DND-41 (cell line): ENCODE data around the gene CXCR2.

ENCODE experiments used
- CTCF ChIP-seq: IDR thresholded peaks from 2 replicates; pipeline ENCODE4 v1.5.1; 2012; ENCODE audit warnings: borderline replicate concordance, low read length, moderate library complexity, mild to moderate bottlenecking; ENCODE audit not compliant: poor library complexity, severe bottlenecking; ENCODE audit errors: extremely low read depth
- EZH2 ChIP-seq: IDR thresholded peaks from 3 replicates; pipeline ENCODE4 v1.6.1; 2012; ENCODE audit warnings: borderline replicate concordance, low read depth, mild to moderate bottlenecking, moderate library complexity, low read length, inconsistent platforms; ENCODE audit not compliant: severe bottlenecking

- TF ChIP-seq EZH2 (no peak), CTCF (no peak)
These were observed 3.1 kb downstream of the CXCR2 start for GRCh38 chr2:218128781-218129457.
